HG02678 (cell line): ENCODE results near the gene WDR17.
A peak's percentile ranks its signal among the peaks of the same experiment; 100 is the strongest.
"Not testable (repeated sequence)": the region's sequence is repeated elsewhere in the genome, so short reads cannot be mapped to it uniquely, and the experiment has no call there.

Source experiments
- ATAC-seq: cut with Tn5 transposase; IDR thresholded peaks from one replicate; pipeline ENCODE4 v1.9.1; 2021; ENCODE audit warnings: mild to moderate bottlenecking, moderate library complexity; ENCODE audit not compliant: unreplicated experiment

The WDR17 gene

GRCh38 chr4:176189891-176190795, 124.5 kb downstream of the WDR17 start:
- ATAC-seq, result no peak

GRCh38 chr4:176191974-176192373, 126.3 kb downstream of the WDR17 start:
- no peak for ATAC-seq

- ATAC-seq, result no peak
Measured at GRCh38 chr4:176193126-176193525, 127.5 kb downstream of the WDR17 start.

- no peak for ATAC-seq
Measured at GRCh38 chr4:176193938-176194337, 128.3 kb downstream of the WDR17 start.

GRCh38 chr4:176195184-176195978, 129.7 kb downstream of the WDR17 start, which contains the start of gene SPATA4:
TSS of gene SPATA4 (minus strand) at chr4:176195585. CDS start at chr4:176195562, 23 bp downstream.
- ATAC-seq, result peak; percentile 98

- no peak for ATAC-seq
Measured at GRCh38 chr4:176198316-176198903, 132.8 kb downstream of the WDR17 start.

GRCh38 chr4:176205299-176205698, 139.7 kb downstream of the WDR17 start:
- ATAC-seq, result no peak

- no peak for ATAC-seq
Measured at GRCh38 chr4:176207839-176208238, 142.2 kb downstream of the WDR17 start.

GRCh38 chr4:176209535-176209934, 143.9 kb downstream of the WDR17 start:
- no peak for ATAC-seq

GRCh38 chr4:176210101-176210500, 144.5 kb downstream of the WDR17 start:
- no peak for ATAC-seq

- ATAC-seq, result no peak
Measured at GRCh38 chr4:176210579-176211296, 145.1 kb downstream of the WDR17 start.

- ATAC-seq, result not testable (repeated sequence)
Measured at GRCh38 chr4:176212351-176212750, 146.7 kb downstream of the WDR17 start.

- ATAC-seq, result no peak
Measured at GRCh38 chr4:176217510-176217909, 151.9 kb downstream of the WDR17 start.

- ATAC-seq, result no peak
Measured at GRCh38 chr4:176222149-176222548, 156.5 kb downstream of the WDR17 start.

- no peak for ATAC-seq
Measured at GRCh38 chr4:176223561-176223960, 157.9 kb downstream of the WDR17 start.

- no peak for ATAC-seq
Measured at GRCh38 chr4:176226736-176227135, 161.1 kb downstream of the WDR17 start.

GRCh38 chr4:176229645-176230044, 164.0 kb downstream of the WDR17 start:
- no peak for ATAC-seq
